Mesothelial cell of epicardium (in vitro differentiated cells): Measurements from ENCODE around the gene CLNS1A. TPM values are rescaled to one million over a fixed set of nuclear protein-coding genes. Genes with fewer than 3 reads are reported as not detected.

ENCODE experiments used
- DNase-seq, 2 experiments: peaks; one replicate each; pipeline ENCODE4 v3.0.0; 2021; ENCODE audit warnings: low spot score in 2 of 2; ENCODE audit not compliant: unreplicated experiment in 2 of 2
- H3K27ac Mint-ChIP-seq: 2 replicates; pipeline ENCODE4 v1.8.0; 2021; ENCODE audit warnings: mixed read lengths
- H3K27me3 Mint-ChIP-seq: 2 replicates; pipeline ENCODE4 v1.8.0; 2021; ENCODE audit warnings: low read depth, mixed read lengths
- H3K36me3 Mint-ChIP-seq: 2 replicates; pipeline ENCODE4 v1.8.0; 2021; ENCODE audit warnings: mixed read lengths
- H3K4me1 Mint-ChIP-seq: 2 replicates; pipeline ENCODE4 v1.8.0; 2021; ENCODE audit warnings: mixed read lengths
- H3K4me3 Mint-ChIP-seq: 2 replicates; pipeline ENCODE4 v1.8.0; 2021; ENCODE audit warnings: mild to moderate bottlenecking, moderate library complexity, mixed read lengths
- H3K9me3 Mint-ChIP-seq: 2 replicates; pipeline ENCODE4 v1.8.0; 2021; ENCODE audit warnings: mixed read lengths
- total RNA-seq: library from RNA; stranded (reverse); gene quantifications from 3 replicates; pipeline ENCODE4 v1.2.1, GENCODE V29; 2021
- TF ChIP-seq, protein P1 (sequence below): fragments of 200-600 bp; sonication (generic); IDR thresholded peaks from one replicate; pipeline ENCODE4 v1.5.0; 2021; ENCODE audit warnings: antibody characterized with exemption; ENCODE audit not compliant: unreplicated experiment

Gene CLNS1A
- total RNA-seq, 1 donor from 2014 or later: 151 TPM

DNA sequence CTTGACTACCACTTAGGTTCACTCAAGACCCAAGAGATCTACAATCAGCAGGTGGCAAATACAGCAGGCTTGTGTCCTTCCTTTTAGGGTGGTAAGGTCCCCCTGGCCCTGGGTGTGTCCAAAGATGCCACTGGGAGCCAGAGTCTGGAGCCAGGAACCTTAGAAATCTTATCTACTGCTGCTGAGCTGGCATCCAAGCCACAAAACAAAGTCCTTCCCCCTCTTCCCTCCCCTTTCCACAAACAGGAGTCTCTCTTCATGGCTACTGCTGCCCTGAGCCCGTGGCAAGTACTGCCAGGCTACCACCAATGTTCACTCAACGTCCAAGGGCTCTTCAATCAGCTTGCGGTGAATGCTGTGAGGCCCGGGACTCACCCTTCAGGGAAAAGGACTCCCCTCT lies 69.3 kb downstream of the CLNS1A start:
- Mint-ChIP-seq H3K4me3 (no peak overlapping the region), H3K27me3 (no peaks in the 10 kb centered on the region), H3K9me3 (peaks cover 10% of the 10 kb centered on the region), H3K36me3 (no peaks in the 10 kb centered on the region), H3K4me1 (peaks cover 31% of the 10 kb centered on the region), H3K27ac (no peak overlapping the region)
- DNase-seq: no peak
- TF ChIP-seq, protein P1, sequence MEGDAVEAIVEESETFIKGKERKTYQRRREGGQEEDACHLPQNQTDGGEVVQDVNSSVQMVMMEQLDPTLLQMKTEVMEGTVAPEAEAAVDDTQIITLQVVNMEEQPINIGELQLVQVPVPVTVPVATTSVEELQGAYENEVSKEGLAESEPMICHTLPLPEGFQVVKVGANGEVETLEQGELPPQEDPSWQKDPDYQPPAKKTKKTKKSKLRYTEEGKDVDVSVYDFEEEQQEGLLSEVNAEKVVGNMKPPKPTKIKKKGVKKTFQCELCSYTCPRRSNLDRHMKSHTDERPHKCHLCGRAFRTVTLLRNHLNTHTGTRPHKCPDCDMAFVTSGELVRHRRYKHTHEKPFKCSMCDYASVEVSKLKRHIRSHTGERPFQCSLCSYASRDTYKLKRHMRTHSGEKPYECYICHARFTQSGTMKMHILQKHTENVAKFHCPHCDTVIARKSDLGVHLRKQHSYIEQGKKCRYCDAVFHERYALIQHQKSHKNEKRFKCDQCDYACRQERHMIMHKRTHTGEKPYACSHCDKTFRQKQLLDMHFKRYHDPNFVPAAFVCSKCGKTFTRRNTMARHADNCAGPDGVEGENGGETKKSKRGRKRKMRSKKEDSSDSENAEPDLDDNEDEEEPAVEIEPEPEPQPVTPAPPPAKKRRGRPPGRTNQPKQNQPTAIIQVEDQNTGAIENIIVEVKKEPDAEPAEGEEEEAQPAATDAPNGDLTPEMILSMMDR: no peak

Other genes with a start within 250 kb of the CLNS1A start
- 83.2 to 89.3 TPM (median 83.8 TPM) in 3 replicates for gene PAK1, start 163.7 kb downstream of the CLNS1A start, total RNA-seq
- gene AQP11, start 47.8 kb downstream of the CLNS1A start, total RNA-seq: 1.8 to 1.9 TPM (median 1.9 TPM) in 3 replicates
- gene RSF1, start 182.9 kb upstream of the CLNS1A start, total RNA-seq: 104 to 109 TPM (median 105 TPM) in 3 replicates
- 26.7 to 30.0 TPM (median 27.2 TPM) in 3 replicates for gene AAMDC, start 183.3 kb upstream of the CLNS1A start, total RNA-seq